ENCODE measurements around the gene TMEM258. TPM values are rescaled to one million over a fixed set of nuclear protein-coding genes. Genes with fewer than 3 reads are reported as not detected.

Gene TMEM258
- polyA plus RNA-seq, 2 donors = 90.3 to 142 TPM

- no peaks in the 10 kb centered on the region for H3K9me3 ChIP-seq (ENCODE audit: control insufficient read depth in 2 of 2, insufficient read depth in 1 of 2, low read depth in 1 of 2, low read length in 1 of 2)
- no peak overlapping the region for H3K4me3 ChIP-seq (ENCODE audit: low read depth in 1 of 2, low read length in 2 of 2)
- no peaks in the 10 kb centered on the region for H3K4me1 ChIP-seq (ENCODE audit: control insufficient read depth in 2 of 2, insufficient read depth in 2 of 2, low read length in 1 of 2)
- 85% methylated on average over 25 to 26 of the region's 26 CpGs for WGBS, 2 donors
- no peak overlapping the region for H3K27ac ChIP-seq (ENCODE audit: low read depth in 2 of 2, low read length in 1 of 2)
- H3K27me3 ChIP-seq (ENCODE audit: control insufficient read depth in 1 of 2, insufficient read depth in 2 of 2, low read length in 2 of 2) = no peaks in the 10 kb centered on the region
- H3K36me3 ChIP-seq (ENCODE audit: control insufficient read depth in 2 of 2, insufficient read depth in 2 of 2, low read length in 1 of 2) = no peaks in the 10 kb centered on the region
These were observed 26.7 kb downstream of the TMEM258 start for GRCh38 chr11:61765550-61766253.

GRCh38 chr11:61764606-61765260 is 27.7 kb downstream of the TMEM258 start:
- no peak overlapping the region for H3K4me3 ChIP-seq (ENCODE audit: low read depth in 1 of 2, low read length in 2 of 2)
- H3K4me1 ChIP-seq (ENCODE audit: control insufficient read depth in 2 of 2, insufficient read depth in 2 of 2, low read length in 1 of 2) = no peaks in the 10 kb centered on the region
- H3K36me3 ChIP-seq (ENCODE audit: control insufficient read depth in 2 of 2, insufficient read depth in 2 of 2, low read length in 1 of 2) = no peaks in the 10 kb centered on the region
- WGBS, 2 donors = 54 to 56% methylated on average over 18 to 22 of the region's 22 CpGs
- no peaks in the 10 kb centered on the region for H3K27me3 ChIP-seq (ENCODE audit: control insufficient read depth in 1 of 2, insufficient read depth in 2 of 2, low read length in 2 of 2)
- H3K9me3 ChIP-seq (ENCODE audit: control insufficient read depth in 2 of 2, insufficient read depth in 1 of 2, low read depth in 1 of 2, low read length in 1 of 2) = no peaks in the 10 kb centered on the region
- no peak overlapping the region for H3K27ac ChIP-seq (ENCODE audit: low read depth in 2 of 2, low read length in 1 of 2)

- no peaks in the 10 kb centered on the region for H3K4me1 ChIP-seq (ENCODE audit: control insufficient read depth in 2 of 2, insufficient read depth in 2 of 2, low read length in 1 of 2)
- no peak overlapping the region for H3K4me3 ChIP-seq (ENCODE audit: low read depth in 1 of 2, low read length in 2 of 2)
- no peak overlapping the region for H3K27ac ChIP-seq (ENCODE audit: low read depth in 2 of 2, low read length in 1 of 2)
- no peaks in the 10 kb centered on the region for H3K27me3 ChIP-seq (ENCODE audit: control insufficient read depth in 1 of 2, insufficient read depth in 2 of 2, low read length in 2 of 2)
- no peaks in the 10 kb centered on the region for H3K36me3 ChIP-seq (ENCODE audit: control insufficient read depth in 2 of 2, insufficient read depth in 2 of 2, low read length in 1 of 2)
- no peaks in the 10 kb centered on the region for H3K9me3 ChIP-seq (ENCODE audit: control insufficient read depth in 2 of 2, insufficient read depth in 1 of 2, low read depth in 1 of 2, low read length in 1 of 2)
- WGBS, 2 donors = 58 to 59% methylated on average over 22 to 23 of the region's 23 CpGs
These were observed 28.3 kb downstream of the TMEM258 start for GRCh38 chr11:61763930-61764605.

- peaks cover 0 to 2% of the 10 kb centered on the region in 2 donors for H3K4me1 ChIP-seq (ENCODE audit: control insufficient read depth in 2 of 2, insufficient read depth in 2 of 2, low read length in 1 of 2)
- H3K27me3 ChIP-seq (ENCODE audit: control insufficient read depth in 1 of 2, insufficient read depth in 2 of 2, low read length in 2 of 2) = no peaks in the 10 kb centered on the region
- H3K4me3 ChIP-seq (ENCODE audit: low read depth in 1 of 2, low read length in 2 of 2) = no peak overlapping the region
- no peaks in the 10 kb centered on the region for H3K36me3 ChIP-seq (ENCODE audit: control insufficient read depth in 2 of 2, insufficient read depth in 2 of 2, low read length in 1 of 2)
- H3K27ac ChIP-seq (ENCODE audit: low read depth in 2 of 2, low read length in 1 of 2) = no peak overlapping the region
- no peaks in the 10 kb centered on the region for H3K9me3 ChIP-seq (ENCODE audit: control insufficient read depth in 2 of 2, insufficient read depth in 1 of 2, low read depth in 1 of 2, low read length in 1 of 2)
- WGBS, 2 donors = 44 to 47% methylated on average over 15 of the region's 15 CpGs
These were observed 29.6 kb downstream of the TMEM258 start for GRCh38 chr11:61762798-61763197.

- Histone ChIP-seq H3K4me1 (ENCODE audit: control insufficient read depth in 2 of 2, insufficient read depth in 2 of 2, low read length in 1 of 2) (peaks cover 0 to 4% of the 10 kb centered on the region in 2 donors), H3K27ac (ENCODE audit: low read depth in 2 of 2, low read length in 1 of 2) (no peak overlapping the region), H3K4me3 (ENCODE audit: low read depth in 1 of 2, low read length in 2 of 2) (no peak overlapping the region), H3K36me3 (ENCODE audit: control insufficient read depth in 2 of 2, insufficient read depth in 2 of 2, low read length in 1 of 2) (no peaks in the 10 kb centered on the region), H3K27me3 (ENCODE audit: control insufficient read depth in 1 of 2, insufficient read depth in 2 of 2, low read length in 2 of 2) (no peaks in the 10 kb centered on the region), H3K9me3 (ENCODE audit: control insufficient read depth in 2 of 2, insufficient read depth in 1 of 2, low read depth in 1 of 2, low read length in 1 of 2) (no peaks in the 10 kb centered on the region)
- WGBS, 2 donors = 69 to 72% methylated on average over 10 of the region's 10 CpGs
These were observed 30.2 kb downstream of the TMEM258 start for GRCh38 chr11:61762223-61762615.

GRCh38 chr11:61761440-61762222 is 30.8 kb downstream of the TMEM258 start:
- Histone ChIP-seq H3K4me1 (ENCODE audit: control insufficient read depth in 2 of 2, insufficient read depth in 2 of 2, low read length in 1 of 2) (peaks cover 0 to 9% of the 10 kb centered on the region in 2 donors), H3K9me3 (ENCODE audit: control insufficient read depth in 2 of 2, insufficient read depth in 1 of 2, low read depth in 1 of 2, low read length in 1 of 2) (no peaks in the 10 kb centered on the region), H3K27ac (ENCODE audit: low read depth in 2 of 2, low read length in 1 of 2) (no peak overlapping the region), H3K36me3 (ENCODE audit: control insufficient read depth in 2 of 2, insufficient read depth in 2 of 2, low read length in 1 of 2) (no peaks in the 10 kb centered on the region), H3K27me3 (ENCODE audit: control insufficient read depth in 1 of 2, insufficient read depth in 2 of 2, low read length in 2 of 2) (no peaks in the 10 kb centered on the region), H3K4me3 (ENCODE audit: low read depth in 1 of 2, low read length in 2 of 2) (no peak overlapping the region)
- 79 to 80% methylated on average over 11 of the region's 11 CpGs for WGBS, 2 donors

GRCh38 chr11:61760946-61761345 is 31.5 kb downstream of the TMEM258 start:
- Histone ChIP-seq H3K36me3 (ENCODE audit: control insufficient read depth in 2 of 2, insufficient read depth in 2 of 2, low read length in 1 of 2) (no peaks in the 10 kb centered on the region), H3K4me3 (ENCODE audit: low read depth in 1 of 2, low read length in 2 of 2) (no peak overlapping the region), H3K27ac (ENCODE audit: low read depth in 2 of 2, low read length in 1 of 2) (no peak overlapping the region), H3K4me1 (ENCODE audit: control insufficient read depth in 2 of 2, insufficient read depth in 2 of 2, low read length in 1 of 2) (peaks cover 0 to 16% of the 10 kb centered on the region in 2 donors), H3K9me3 (ENCODE audit: control insufficient read depth in 2 of 2, insufficient read depth in 1 of 2, low read depth in 1 of 2, low read length in 1 of 2) (no peaks in the 10 kb centered on the region), H3K27me3 (ENCODE audit: control insufficient read depth in 1 of 2, insufficient read depth in 2 of 2, low read length in 2 of 2) (no peaks in the 10 kb centered on the region)
- 58 to 77% methylated on average over 10 to 13 of the region's 13 CpGs for WGBS, 2 donors

GRCh38 chr11:61757213-61757862 is 35.1 kb downstream of the TMEM258 start:
- H3K36me3 ChIP-seq (ENCODE audit: control insufficient read depth in 2 of 2, insufficient read depth in 2 of 2, low read length in 1 of 2) = no peaks in the 10 kb centered on the region
- H3K27me3 ChIP-seq (ENCODE audit: control insufficient read depth in 1 of 2, insufficient read depth in 2 of 2, low read length in 2 of 2) = no peaks in the 10 kb centered on the region
- 72 to 84% methylated on average over 15 of the region's 15 CpGs for WGBS, 2 donors
- no peaks in the 10 kb centered on the region for H3K9me3 ChIP-seq (ENCODE audit: control insufficient read depth in 2 of 2, insufficient read depth in 1 of 2, low read depth in 1 of 2, low read length in 1 of 2)
- H3K27ac ChIP-seq (ENCODE audit: low read depth in 2 of 2, low read length in 1 of 2) = no peak overlapping the region
- H3K4me1 ChIP-seq (ENCODE audit: control insufficient read depth in 2 of 2, insufficient read depth in 2 of 2, low read length in 1 of 2) = peaks cover 0 to 16% of the 10 kb centered on the region in 2 donors
- H3K4me3 ChIP-seq (ENCODE audit: low read depth in 1 of 2, low read length in 2 of 2) = no peak overlapping the region
